SK-N-SH (cell line): Measurements from ENCODE around the gene POU6F2. TPM values are rescaled to one million over a fixed set of nuclear protein-coding genes. Genes with fewer than 3 reads are reported as not detected.

ENCODE experiments used
- CTCF ChIA-PET: fragments of 300-600, 350-600 bp; formaldehyde crosslinking; extraction: SDS; loops from one replicate; lab custom pipeline; 2021; lab: Yijun Ruan, JAX
- POLR2A ChIA-PET: fragments of 350-600 bp; sonication (Branson Sonifier 250); formaldehyde crosslinking; extraction: SDS; loops from one replicate; lab custom pipeline; 2020; ENCODE audit warnings: antibody characterized with exemption, inconsistent platforms; lab: Yijun Ruan, JAX
- DNase-seq: peaks from one replicate; pipeline ENCODE4 v3.0.0; 2012
- H2AFZ ChIP-seq: fragments of 200-600 bp; sonication (generic); 2 replicates; pipeline ENCODE4 v1.8.1; 2016; ENCODE audit warnings: antibody characterized with exemption, mild to moderate bottlenecking, low read depth
- H3F3A ChIP-seq: fragments of 200-600 bp; sonication (generic); replicated peaks from 2 replicates; pipeline ENCODE3; 2016; ENCODE audit warnings: antibody characterized with exemption, mild to moderate bottlenecking; ENCODE audit not compliant: insufficient read depth
- H3K27ac ChIP-seq, 2 experiments: fragments of 200-500 bp in 1 of 2; fragments of 200-600 bp in 1 of 2; sonication (Bioruptor generic) in 1 of 2; sonication (generic), shearing (Covaris generic) in 1 of 2; 2 replicates each; pipeline versions ENCODE4 v1.5.1 to v1.6.1; 2014 to 2016; ENCODE audit warnings: low read depth in 2 of 2, inconsistent platforms in 1 of 2, low read length in 1 of 2, mild to moderate bottlenecking in 1 of 2, mixed read lengths in 1 of 2
- H3K27me3 ChIP-seq: fragments of 200-600 bp; sonication (generic), shearing (Covaris generic); 2 replicates; pipeline ENCODE4 v1.6.1; 2016; ENCODE audit warnings: mixed run types; ENCODE audit not compliant: insufficient read depth
- H3K36me3 ChIP-seq, 2 experiments: fragments of 200-500 bp in 1 of 2; fragments of 200-600 bp in 1 of 2; sonication (Bioruptor generic) in 1 of 2; sonication (generic) in 1 of 2; replicated peaks in 1 of 2; 2 replicates each; pipeline versions ENCODE3 to v1.5.1; 2014 to 2016; ENCODE audit warnings: low read length in 1 of 2, mild to moderate bottlenecking in 1 of 2; ENCODE audit not compliant: insufficient read depth in 2 of 2, control insufficient read depth in 1 of 2
- H3K4me1 ChIP-seq, 2 experiments: fragments of 200-500 bp in 1 of 2; fragments of 200-600 bp in 1 of 2; sonication (Bioruptor generic) in 1 of 2; sonication (generic), shearing (Covaris generic) in 1 of 2; 2 replicates each; pipeline versions ENCODE4 v1.5.1 to v1.6.1; 2014 to 2016; ENCODE audit warnings: low read depth in 1 of 2, low read length in 1 of 2, mixed run types in 1 of 2; ENCODE audit not compliant: insufficient read depth in 2 of 2, control insufficient read depth in 1 of 2
- H3K4me2 ChIP-seq: fragments of 200-600 bp; sonication (generic), shearing (Covaris generic); 2 replicates; pipeline ENCODE4 v1.6.1; 2017; ENCODE audit warnings: mixed run types
- H3K4me3 ChIP-seq, 2 experiments: fragments of 200-500 bp in 1 of 2; fragments of 200-600 bp in 1 of 2; sonication (Bioruptor generic) in 1 of 2; sonication (generic), shearing (Covaris generic) in 1 of 2; 2 replicates each; pipeline versions ENCODE4 v1.5.1 to v1.8.1; 2014 to 2016; ENCODE audit warnings: low read depth in 2 of 2, inconsistent platforms in 1 of 2, low read length in 1 of 2, mild to moderate bottlenecking in 1 of 2, mixed read lengths in 1 of 2, moderate library complexity in 1 of 2
- H3K79me2 ChIP-seq: fragments of 200-600 bp; sonication (generic); 2 replicates; pipeline ENCODE4 v1.8.1; 2017; ENCODE audit warnings: mild to moderate bottlenecking; ENCODE audit not compliant: insufficient read depth
- H3K9ac ChIP-seq: fragments of 200-600 bp; sonication (generic); 2 replicates; pipeline ENCODE4 v1.6.1; 2017; ENCODE audit warnings: mixed run types
- H3K9me2 ChIP-seq: fragments of 200-600 bp; sonication (generic); 2 replicates; pipeline ENCODE4 v1.6.1; 2017; ENCODE audit warnings: mixed run types
- H3K9me3 ChIP-seq: fragments of 200-600 bp; sonication (generic); 2 replicates; pipeline ENCODE4 v1.6.1; 2017; ENCODE audit warnings: mixed run types, mild to moderate bottlenecking, moderate library complexity
- H4K20me1 ChIP-seq: fragments of 200-600 bp; sonication (generic); 2 replicates; pipeline ENCODE4 v1.6.1; 2017; ENCODE audit warnings: mild to moderate bottlenecking, mixed run types; ENCODE audit not compliant: insufficient read depth
- CTCF ChIP-seq: fragments of 200-600 bp; sonication (generic); IDR thresholded peaks from 2 replicates; pipeline ENCODE4 v1.6.1; 2017; ENCODE audit warnings: antibody characterized with exemption, mild to moderate bottlenecking, moderate library complexity
- JUND ChIP-seq: IDR thresholded peaks from 2 replicates; pipeline ENCODE4 v1.4.0; 2012
- MAX ChIP-seq: IDR thresholded peaks from 2 replicates; pipeline ENCODE4 v1.4.0; 2012; ENCODE audit warnings: low read depth
- MEF2A ChIP-seq: IDR thresholded peaks from 2 replicates; pipeline ENCODE4 v1.4.0; 2012; ENCODE audit warnings: low read depth, borderline replicate concordance
- REST ChIP-seq: IDR thresholded peaks from 2 replicates; pipeline ENCODE4 v1.6.1; 2012; ENCODE audit warnings: mild to moderate bottlenecking, low read depth, low read length, moderate library complexity
- SIN3A ChIP-seq: IDR thresholded peaks from 2 replicates; pipeline ENCODE4 v1.6.1; 2012; ENCODE audit warnings: low read depth, mild to moderate bottlenecking, low read length, moderate library complexity, borderline replicate concordance
- WGBS: methylation state at CpG from one replicate; pipeline ENCODE4 v1.1.6; 2017; ENCODE audit warnings: low lambda C conversion rate; 5-methylcytosine and 5-hydroxymethylcytosine counted together
- polyA plus RNA-seq, 3 experiments: library from polyadenylated mRNA; depleted of rRNA; stranded (reverse); fragments of >200 nt; gene quantifications; 2 replicates each; pipeline ENCODE4 v1.2.3, GENCODE V29; 2012

The POU6F2 gene
- polyA plus RNA-seq, 1 of the 3 experiments (the other 2 are of a cell fraction): under 0.01 TPM

GRCh38 chr7:39100270-39100669 lies 122.6 kb downstream of the POU6F2 start:
- Histone ChIP-seq H4K20me1 (no peaks in the 10 kb centered on the region), H3K4me3 (no peak overlapping the region), H3K9ac (no peak overlapping the region), H3K79me2 (no peaks in the 10 kb centered on the region), H3K9me2 (no peaks in the 10 kb centered on the region), H3K4me2 (no peak overlapping the region), H3F3A (no peaks in the 10 kb centered on the region), H3K4me1 (no peaks in the 10 kb centered on the region), H2AFZ (no peak overlapping the region), H3K27ac (no peak overlapping the region), H3K9me3 (no peaks in the 10 kb centered on the region), H3K36me3 (no peaks in the 10 kb centered on the region), H3K27me3 (no peaks in the 10 kb centered on the region; the same call in 1 of the 2 replicates)
- no peak for DNase-seq
- WGBS: 44% methylated on average over 2 of the region's 2 CpGs
- CTCF ChIA-PET: interaction anchor here (2.1 kb wide), 1 partner anchor 9 kb away, joined by 7 read pairs; no protein-coding TSS in a partner anchor
- POLR2A ChIA-PET: no interaction called here
- no peak for TF ChIP-seq SIN3A

- Histone ChIP-seq H3K27ac (no peak overlapping the region), H3K4me2 (no peak overlapping the region), H3K79me2 (no peaks in the 10 kb centered on the region), H3K27me3 (peaks cover 5% of the 10 kb centered on the region; the same call in 1 of the 2 replicates), H2AFZ (no peak overlapping the region), H3K9me2 (no peaks in the 10 kb centered on the region; the same call in 1 of the 2 replicates), H3K9ac (no peak overlapping the region), H4K20me1 (no peaks in the 10 kb centered on the region), H3K36me3 (no peaks in the 10 kb centered on the region), H3F3A (no peaks in the 10 kb centered on the region)
- CTCF ChIA-PET: interaction anchor here (1.3 to 1.4 kb wide), 2 partner anchors 9 to 10 kb away, joined by 3 read pairs; no protein-coding TSS in a partner anchor
- WGBS: 0% methylated on average over 2 of the region's 2 CpGs
- DNase-seq: no peak
- no peak for TF ChIP-seq JUND
- no peak for TF ChIP-seq MEF2A
- no peak for TF ChIP-seq CTCF
- TF ChIP-seq MAX: no peak
- no peak for TF ChIP-seq REST
- TF ChIP-seq, all 33 proteins: peak for 0
- H3K9me3 ChIP-seq: no peaks in the 10 kb centered on the region
- H3K4me1 ChIP-seq: no peaks in the 10 kb centered on the region
- POLR2A ChIA-PET: no interaction called here
- no peak overlapping the region for H3K4me3 ChIP-seq
Measured at GRCh38 chr7:39102234-39102633, 124.5 kb downstream of the POU6F2 start.
